Activated T-cell treated with anti-CD3 and anti-CD28 coated beads for 1 hour (primary cell): Measurements from ENCODE around the gene MRPS30.
"Not testable (repeated sequence)": the region's sequence is repeated elsewhere in the genome, so short reads cannot be mapped to it uniquely, and the experiment has no call there.

Experiments
- DNase-seq: peaks from one replicate; pipeline ENCODE4 v3.0.0-alpha.2; 2020; ENCODE audit warnings: low read depth

MRPS30 gene

GRCh38 chr5:44821164-44821563 is 12.4 kb downstream of the MRPS30 start:
- DNase-seq: no peak

- not testable (repeated sequence) for DNase-seq
Observed at GRCh38 chr5:44824662-44825061, 15.9 kb downstream of the MRPS30 start.

- DNase-seq: no peak
Observed at GRCh38 chr5:44827681-44828080, 18.9 kb downstream of the MRPS30 start.

GRCh38 chr5:44828719-44829118 is 20.0 kb downstream of the MRPS30 start:
- no peak for DNase-seq

GRCh38 chr5:44830951-44831350 is 22.2 kb downstream of the MRPS30 start:
- no peak for DNase-seq

- no peak for DNase-seq
Observed at GRCh38 chr5:44833249-44833648, 24.5 kb downstream of the MRPS30 start.

GRCh38 chr5:44835693-44836092 is 26.9 kb downstream of the MRPS30 start:
- no peak for DNase-seq

- DNase-seq: no peak
Observed at GRCh38 chr5:44839018-44839681, 30.4 kb downstream of the MRPS30 start.

- no peak for DNase-seq
Observed at GRCh38 chr5:44842496-44843282, 33.9 kb downstream of the MRPS30 start.

- DNase-seq: no peak
Observed at GRCh38 chr5:44844744-44845143, 36.0 kb downstream of the MRPS30 start.

- DNase-seq: no peak
Observed at GRCh38 chr5:44845777-44846176, 37.0 kb downstream of the MRPS30 start.

GRCh38 chr5:44847206-44847852 is 38.6 kb downstream of the MRPS30 start:
- DNase-seq: no peak

GRCh38 chr5:44860267-44860666 is 51.5 kb downstream of the MRPS30 start:
- no peak for DNase-seq

- DNase-seq: no peak
Observed at GRCh38 chr5:44862808-44863207, 54.1 kb downstream of the MRPS30 start.
